GM23248 (cell line): ENCODE measurements around the gene FTO.

Experiments used
- EZH2 ChIP-seq: fragments of 200-600 bp; sonication (generic); IDR thresholded peaks from 2 replicates; pipeline ENCODE4 v1.6.1; 2018; ENCODE audit warnings: antibody characterized with exemption, mild to moderate bottlenecking; ENCODE audit not compliant: insufficient read depth, poor library complexity, severe bottlenecking
- EZH2phosphoT487 ChIP-seq: fragments of 200-600 bp; sonication (generic); IDR thresholded peaks from 2 replicates; pipeline ENCODE4 v1.6.1; 2018; ENCODE audit warnings: antibody characterized with exemption, moderate library complexity, mild to moderate bottlenecking, low read depth; ENCODE audit not compliant: insufficient read depth

- TF ChIP-seq EZH2 (no peak), EZH2phosphoT487 (no peak)
Measured at GRCh38 chr16:54165174-54165911, 461.4 kb downstream of the FTO start.
